K562 (cell line): Measurements from ENCODE around the gene SOCS6.

Experiments
- CTCF ChIP-seq, 3 experiments: IDR thresholded peaks in 2 of 3; conservative IDR thresholded peaks in 1 of 3; 2 replicates each; pipeline ENCODE4 v1.5.1; 2011 to 2012; ENCODE audit warnings: low read length in 3 of 3, mild to moderate bottlenecking in 3 of 3, control low read depth in 2 of 3, improper control_type of control experiment in 1 of 3, inconsistent platforms in 1 of 3, low read depth in 1 of 3, mixed read lengths in 1 of 3, moderate library complexity in 1 of 3; ENCODE audit not compliant: insufficient read depth in 2 of 3
- FOXK1 ChIP-seq: sonication (generic); formaldehyde crosslinking; IDR thresholded peaks from 2 replicates; pipeline ENCODE4 v1.8.0; 2022; ENCODE audit warnings: missing genetic modification reagents, mild to moderate bottlenecking, borderline replicate concordance
- JUN ChIP-seq, 2 experiments: sonication (generic) in 1 of 2; formaldehyde crosslinking in 1 of 2; IDR thresholded peaks; 2 replicates each; pipeline versions ENCODE4 v1.6.1 to v1.8.0; 2012 to 2022; ENCODE audit warnings: borderline replicate concordance in 2 of 2, mild to moderate bottlenecking in 2 of 2, improper control_type of control experiment in 1 of 2, low read depth in 1 of 2, low read length in 1 of 2, missing genetic modification reagents in 1 of 2
- PHF20 ChIP-seq: fragments of 450-650 bp; IDR thresholded peaks from 2 replicates; pipeline ENCODE4 v1.6.1; 2018; ENCODE audit not compliant: partially characterized antibody
- SRSF9 ChIP-seq: fragments of 200-400 bp; formaldehyde crosslinking; IDR thresholded peaks from 2 replicates; pipeline ENCODE4 v1.6.1; 2017; ENCODE audit warnings: low read depth, low read length, borderline replicate concordance
- U2AF1 ChIP-seq: fragments of 200-400 bp; formaldehyde crosslinking; optimal IDR thresholded peaks from 2 replicates; pipeline ENCODE3; 2017; ENCODE audit warnings: mild to moderate bottlenecking, low read depth, low read length, moderate library complexity
- ZHX1 ChIP-seq: fragments of 150-350 bp; conservative IDR thresholded peaks from 2 replicates; pipeline ENCODE4 v1.6.1; 2014; ENCODE audit warnings: low read length
- ZKSCAN8 ChIP-seq: fragments of 200-800 bp; sonication (Bioruptor generic); IDR thresholded peaks from 2 replicates; pipeline ENCODE4 v1.6.1; 2016; ENCODE audit warnings: missing genetic modification characterization, missing compliant biosample characterization
- ZNF146 ChIP-seq: IDR thresholded peaks from one replicate; pipeline ENCODE4 v1.6.1; 2018; ENCODE audit warnings: missing compliant biosample characterization; ENCODE audit not compliant: unreplicated experiment
- ZNF561 ChIP-seq: fragments of 450-650 bp; formaldehyde crosslinking; conservative IDR thresholded peaks from 2 replicates; pipeline ENCODE4 v1.4.0; 2020; ENCODE audit warnings: mild to moderate bottlenecking, moderate library complexity
- ZNF696 ChIP-seq: fragments of 250-450 bp; sonication (Bioruptor Pico); conservative IDR thresholded peaks from 2 replicates; pipeline ENCODE4 v1.4.0; 2020; ENCODE audit warnings: mild to moderate bottlenecking, moderate library complexity
- ZNF77 ChIP-seq: fragments of 250-450 bp; sonication (Bioruptor Pico); IDR thresholded peaks from 2 replicates; pipeline ENCODE4 v1.5.0; 2020

GRCh38 chr18:70337139-70337972, 48.5 kb downstream of the SOCS6 start:
- TF ChIP-seq ZNF77 (CRISPR knock-in tag) (no peak), JUN (IDR thresholded peaks at IDR 0.05; ENCODE audit: borderline replicate concordance, low read depth, low read length) (peak; percentile 80), JUN (CRISPR knock-in tag; IDR thresholded peaks at IDR 0.05; ENCODE audit: borderline replicate concordance) (no peak), PHF20 (no peak), CTCF (IDR thresholded peaks at IDR 0.05 in 2 of 3, conservative IDR thresholded peaks at IDR 0.05 in 1 of 3; ENCODE audit: insufficient read depth in 2 of 3, low read depth in 1 of 3, low read length in 3 of 3) (no peak), ZNF696 (no peak), ZNF561 (CRISPR knock-in tag) (no peak), ZHX1 (no peak), U2AF1 (no peak), ZKSCAN8 (no peak), FOXK1 (CRISPR knock-in tag) (no peak), ZNF146 (CRISPR knock-in tag) (no peak), SRSF9 (no peak)
